Measurements from ENCODE around the gene SOS1. TPM values are rescaled to one million over a fixed set of nuclear protein-coding genes. Genes with fewer than 3 reads are reported as not detected.

The SOS1 gene
- 21.9 and 24.6 TPM in 2 replicates for total RNA-seq

GRCh38 chr2:39120771-39121522, at the start of gene SOS1:
TSS of gene SOS1 (minus strand) at chr2:39121051. CDS start at chr2:39120422, 629 bp downstream.

Other genes with a start within 250 kb of the SOS1 start
- gene DHX57, start 245.1 kb downstream of the SOS1 start, total RNA-seq, result 20.3 and 21.6 TPM in 2 replicates
- gene MORN2, start 245.1 kb downstream of the SOS1 start, total RNA-seq, result 19.1 and 20.7 TPM in 2 replicates
- 0.57 and 0.74 TPM in 2 replicates for gene ARHGEF33, start 231.2 kb downstream of the SOS1 start, total RNA-seq
- gene CDKL4, start 122.9 kb upstream of the SOS1 start, total RNA-seq, result 3.4 TPM in 2 replicates

Measured in smooth muscle cell of bladder (primary cell).